GM21619 (cell line): Measurements from ENCODE around the gene ENOPH1.

Experiments used
- ATAC-seq: cut with Tn5 transposase; IDR thresholded peaks from one replicate; pipeline ENCODE4 v1.9.1; 2021; ENCODE audit not compliant: unreplicated experiment

The ENOPH1 gene

GRCh38 chr4:82508806-82509428 is 78.5 kb downstream of the ENOPH1 start:
- ATAC-seq = no peak

GRCh38 chr4:82510216-82510615 is 79.8 kb downstream of the ENOPH1 start:
- no peak for ATAC-seq
